ENCODE results near the gene CCRL2. TPM values are rescaled to one million over a fixed set of nuclear protein-coding genes. Genes with fewer than 3 reads are reported as not detected.
A peak's percentile ranks its signal among the peaks of the same experiment; 100 is the strongest.
"Not testable (repeated sequence)": the region's sequence is repeated elsewhere in the genome, so short reads cannot be mapped to it uniquely, and the experiment has no call there.

CCRL2 gene
- total RNA-seq, 1 donor from 2014 or later, result 23.5 TPM

DNA sequence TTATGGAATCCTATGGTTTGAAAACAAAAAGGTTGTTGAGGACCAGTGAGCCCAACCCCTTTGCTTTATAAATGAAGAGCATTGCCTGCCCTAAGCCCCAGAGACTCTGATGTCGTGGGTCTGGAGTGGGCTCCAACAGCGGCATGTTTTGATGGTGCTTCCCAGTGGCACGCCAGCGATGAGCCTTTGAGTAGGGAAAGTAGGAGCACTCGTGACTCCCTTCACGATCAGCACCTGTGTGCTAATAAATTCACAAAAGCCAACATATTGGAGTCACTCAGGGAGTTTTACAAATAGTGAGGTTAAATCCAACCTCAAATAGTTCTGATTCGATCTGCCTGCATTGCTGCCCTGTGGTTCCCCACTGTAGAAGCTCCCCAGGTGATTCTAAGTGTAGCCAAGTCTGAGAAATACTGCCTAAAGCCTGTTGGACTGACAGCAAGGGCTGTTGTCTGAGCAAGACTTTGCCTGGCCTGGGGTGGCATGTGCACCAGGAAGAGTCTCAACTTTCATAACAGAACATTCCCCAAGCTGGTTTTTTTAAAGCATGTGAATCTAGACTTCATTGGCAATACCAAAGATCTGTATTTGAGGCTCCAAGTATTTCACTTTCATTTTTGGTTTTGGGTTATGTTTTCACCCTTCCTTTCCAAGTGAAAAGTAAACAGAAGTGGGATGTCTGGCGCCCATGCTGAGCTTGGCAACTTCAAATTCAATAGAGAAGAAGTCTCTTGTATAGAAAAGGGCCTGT lies 26.4 kb upstream of the CCRL2 start:
- H3K36me3 ChIP-seq, result no peaks in the 10 kb centered on the region
- no peak for DNase-seq
- intact Hi-C loops (cut with DNase I), result no loop called here
- no peak overlapping the region for H3K4me3 ChIP-seq
- peak overlapping the region; percentile 76 for H3K27ac ChIP-seq
- H3K9me3 ChIP-seq, result no peaks in the 10 kb centered on the region
- TF ChIP-seq CTCF (IDR thresholded peaks at IDR 0.05), result no peak
- peaks cover 57% of the 10 kb centered on the region for H3K4me1 ChIP-seq
- no peaks in the 10 kb centered on the region for H3K27me3 ChIP-seq (ENCODE audit: low read depth)
- peak; percentile 38 to 48 for ATAC-seq

GRCh38 chr3:46381625-46382024 lies 25.4 kb upstream of the CCRL2 start:
- intact Hi-C loops (cut with DNase I), result no loop called here
- H3K27ac ChIP-seq, result peak overlapping the region; percentile 76
- no peak for ATAC-seq

GRCh38 chr3:46383211-46383950 lies 23.7 kb upstream of the CCRL2 start:
- no peak for TF ChIP-seq CTCF (IDR thresholded peaks at IDR 0.05)
- no peak overlapping the region for H3K4me3 ChIP-seq
- ATAC-seq (peak; percentile 42 to 50), DNase-seq (peak; percentile 67)
- intact Hi-C loops (cut with DNase I), result no loop called here
- no peaks in the 10 kb centered on the region for H3K9me3 ChIP-seq
- H3K36me3 ChIP-seq, result no peaks in the 10 kb centered on the region
- no peaks in the 10 kb centered on the region for H3K27me3 ChIP-seq (ENCODE audit: low read depth)
- H3K4me1 ChIP-seq, result peaks cover 65% of the 10 kb centered on the region
- peak overlapping the region; percentile 21 for H3K27ac ChIP-seq

More at GRCh38 chr3:46381625-46382024, 25.4 kb upstream of the CCRL2 start:
- DNase-seq, result no peak
- Histone ChIP-seq H3K4me3 (no peak overlapping the region), H3K36me3 (no peaks in the 10 kb centered on the region), H3K27me3 (ENCODE audit: low read depth) (no peaks in the 10 kb centered on the region), H3K9me3 (no peaks in the 10 kb centered on the region), H3K4me1 (peaks cover 67% of the 10 kb centered on the region)
- TF ChIP-seq CTCF (IDR thresholded peaks at IDR 0.05), result no peak

GRCh38 chr3:46383951-46384330 lies 23.1 kb upstream of the CCRL2 start:
- intact Hi-C loops (cut with DNase I), result no loop called here
- Histone ChIP-seq H3K36me3 (no peaks in the 10 kb centered on the region), H3K4me3 (no peak overlapping the region), H3K9me3 (no peaks in the 10 kb centered on the region), H3K27ac (no peak overlapping the region), H3K27me3 (ENCODE audit: low read depth) (no peaks in the 10 kb centered on the region), H3K4me1 (peaks cover 61% of the 10 kb centered on the region)
- DNase-seq, result no peak
- no peak for ATAC-seq
- no peak for TF ChIP-seq CTCF (IDR thresholded peaks at IDR 0.05)

DNA sequence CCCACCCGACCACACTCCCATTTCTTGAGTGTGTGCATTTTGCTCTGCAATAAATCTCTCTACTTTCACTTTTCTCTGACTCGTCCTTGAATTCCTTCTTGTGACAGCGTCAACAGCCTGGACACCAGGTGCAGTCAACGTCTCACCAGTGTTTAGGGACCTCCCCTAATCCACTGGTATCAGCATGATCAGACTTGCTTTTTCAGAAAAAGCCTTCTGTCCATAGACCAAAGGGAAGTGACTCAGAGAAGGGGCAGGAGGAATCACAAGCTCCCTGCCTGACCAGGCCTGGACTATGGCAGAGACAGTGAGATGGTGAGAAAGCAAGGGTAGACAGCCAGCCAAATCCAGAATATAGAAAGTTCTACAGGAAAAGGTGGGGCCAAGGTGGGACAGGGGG lies 20.9 kb upstream of the CCRL2 start:
- TF ChIP-seq CTCF (IDR thresholded peaks at IDR 0.05), result no peak
- H3K36me3 ChIP-seq, result no peaks in the 10 kb centered on the region
- H3K27me3 ChIP-seq (ENCODE audit: low read depth), result no peaks in the 10 kb centered on the region
- DNase-seq (no peak), ATAC-seq (peak; percentile 52 to 71)
- H3K9me3 ChIP-seq, result no peaks in the 10 kb centered on the region
- intact Hi-C loops (cut with DNase I), result no loop called here
- peaks cover 43% of the 10 kb centered on the region for H3K4me1 ChIP-seq
- H3K4me3 ChIP-seq, result no peak overlapping the region
- H3K27ac ChIP-seq, result peak overlapping the region; percentile 4

- intact Hi-C loops (cut with DNase I); H3K27ac ChIP-seq; ATAC-seq; DNase-seq; H3K36me3 ChIP-seq; H3K27me3 ChIP-seq (ENCODE audit: low read depth); H3K9me3 ChIP-seq; H3K4me3 ChIP-seq: not testable (repeated sequence)
- peaks cover 30% of the 10 kb centered on the region for H3K4me1 ChIP-seq
Measured at GRCh38 chr3:46388847-46389246, 18.2 kb upstream of the CCRL2 start.

Data from lower lobe of right lung (tissue), 2 donors.